Hepatic stellate cell (primary cell): ENCODE results near the gene ZNF385A.

Source experiments
- DNase-seq: peaks from one replicate; pipeline ENCODE4 v3.0.0; 2011; ENCODE audit warnings: low spot score

Gene ZNF385A

DNA sequence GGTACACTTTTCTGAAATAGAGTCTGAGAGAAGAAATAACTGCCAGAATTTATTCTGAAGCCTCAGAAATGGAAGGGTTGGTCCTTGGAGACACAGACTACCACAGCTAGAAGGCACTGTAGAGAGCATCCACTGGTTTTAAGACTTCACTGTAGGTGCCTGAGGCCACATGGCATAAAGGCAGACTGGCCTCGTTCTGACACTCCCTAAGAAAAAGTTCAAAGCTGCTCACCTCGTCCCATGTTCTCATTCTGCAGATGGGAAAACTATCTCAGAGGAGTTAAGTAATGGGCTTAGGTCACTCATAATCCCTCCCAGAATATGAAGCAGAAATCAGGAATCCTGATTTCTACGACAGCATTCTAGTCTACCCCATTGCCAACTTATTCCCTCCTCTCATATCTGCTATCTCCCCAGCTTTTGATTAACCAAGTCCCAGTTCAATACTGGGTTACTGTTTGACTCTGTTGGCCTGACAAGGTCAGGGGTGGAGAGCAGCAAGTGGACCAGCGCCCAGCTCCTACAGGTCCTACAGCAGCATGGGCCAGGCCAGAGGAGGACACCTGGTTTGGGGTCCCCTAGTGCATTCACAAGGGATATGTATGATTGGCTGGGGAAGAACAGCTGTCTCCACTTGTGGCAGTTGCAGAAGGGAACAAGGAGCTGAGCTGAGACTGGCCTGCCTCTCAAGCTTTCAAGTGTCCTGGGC is 30.8 kb upstream of the ZNF385A start:
- no peak for DNase-seq

DNA sequence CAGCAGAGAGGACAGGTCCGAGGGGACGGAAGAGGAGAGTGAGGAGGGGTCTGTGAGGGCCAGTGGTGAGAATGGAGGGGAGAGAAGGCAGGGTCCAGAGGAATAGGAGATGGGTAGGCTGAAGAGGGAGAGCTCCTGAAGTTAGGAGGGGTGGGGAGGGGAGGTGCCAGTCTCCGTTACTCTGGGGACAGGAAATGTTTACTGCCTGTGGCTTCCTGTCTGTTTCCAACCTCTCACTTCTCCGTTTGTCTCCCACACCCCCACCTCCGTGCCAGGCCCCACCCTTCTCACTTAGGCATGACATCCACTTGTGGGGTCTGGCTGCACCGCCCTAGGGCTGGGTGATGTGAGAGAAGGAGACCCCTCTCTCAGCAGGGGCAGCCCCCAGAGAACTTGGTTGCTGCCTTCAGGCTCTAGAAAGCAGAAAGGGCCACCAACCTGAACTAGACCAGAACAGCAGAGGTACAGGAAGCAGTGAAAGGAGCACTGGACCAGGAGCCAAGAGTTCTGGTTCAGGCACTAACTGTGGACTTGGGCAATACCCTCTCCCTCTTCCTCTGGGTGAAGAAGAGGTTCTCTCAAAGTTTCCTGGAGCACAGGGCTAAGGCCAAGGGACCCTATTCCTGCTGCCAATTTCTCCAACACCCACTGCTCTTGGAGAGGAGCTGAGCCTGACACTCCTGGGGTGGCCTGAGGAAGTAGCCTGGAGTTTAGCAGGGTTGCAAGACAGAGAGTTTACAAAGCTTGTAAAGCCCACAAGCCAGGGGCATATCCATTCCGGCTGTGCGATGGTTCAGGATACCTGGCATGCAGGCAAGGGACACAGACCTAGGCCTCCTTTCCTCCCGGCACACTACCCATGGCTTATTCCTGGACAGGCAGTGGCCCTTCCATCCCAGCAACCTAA is 29.0 kb upstream of the ZNF385A start:
- DNase-seq, result peak; percentile 74

DNA sequence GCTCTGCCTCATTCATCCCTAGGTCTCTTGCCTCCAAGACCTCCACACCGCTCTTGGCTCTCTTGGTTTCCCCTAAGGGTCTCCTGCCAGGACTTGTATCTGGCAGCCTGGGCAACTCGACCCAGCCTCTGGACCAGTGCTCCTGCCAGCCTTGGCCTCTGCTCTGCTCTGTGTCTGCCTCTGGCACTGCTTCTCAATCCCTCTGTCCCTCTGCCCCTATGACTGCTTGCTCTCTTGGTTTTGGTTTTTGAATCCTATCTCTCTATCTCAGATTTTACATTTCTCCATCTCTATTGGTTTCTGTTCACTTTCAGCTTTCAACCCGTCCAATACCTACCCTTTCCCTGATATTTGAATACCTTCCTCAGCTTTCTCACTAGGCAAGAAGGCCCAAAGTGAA is 28.3 kb upstream of the ZNF385A start:
- DNase-seq, result no peak

DNA sequence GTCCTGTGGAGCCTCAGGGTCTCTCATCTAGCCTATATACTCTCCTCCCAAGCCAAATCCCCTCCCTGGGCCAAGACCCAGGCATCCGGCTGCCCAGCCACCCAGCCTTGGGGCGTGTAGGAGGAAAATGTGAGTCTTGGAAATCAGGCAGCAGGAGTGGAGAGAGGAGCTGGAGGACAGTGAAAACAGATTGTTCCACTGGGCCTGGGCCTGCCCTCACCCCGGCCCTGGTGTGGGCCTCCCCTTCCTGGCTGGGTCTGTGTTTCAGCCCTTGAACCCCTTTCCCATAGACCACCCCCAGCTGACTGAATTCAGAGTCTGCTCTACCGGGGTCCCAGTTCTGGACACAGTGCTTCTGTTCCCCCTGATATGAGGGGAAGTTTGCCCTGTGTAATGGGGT is 27.8 kb upstream of the ZNF385A start:
- DNase-seq, result no peak

DNA sequence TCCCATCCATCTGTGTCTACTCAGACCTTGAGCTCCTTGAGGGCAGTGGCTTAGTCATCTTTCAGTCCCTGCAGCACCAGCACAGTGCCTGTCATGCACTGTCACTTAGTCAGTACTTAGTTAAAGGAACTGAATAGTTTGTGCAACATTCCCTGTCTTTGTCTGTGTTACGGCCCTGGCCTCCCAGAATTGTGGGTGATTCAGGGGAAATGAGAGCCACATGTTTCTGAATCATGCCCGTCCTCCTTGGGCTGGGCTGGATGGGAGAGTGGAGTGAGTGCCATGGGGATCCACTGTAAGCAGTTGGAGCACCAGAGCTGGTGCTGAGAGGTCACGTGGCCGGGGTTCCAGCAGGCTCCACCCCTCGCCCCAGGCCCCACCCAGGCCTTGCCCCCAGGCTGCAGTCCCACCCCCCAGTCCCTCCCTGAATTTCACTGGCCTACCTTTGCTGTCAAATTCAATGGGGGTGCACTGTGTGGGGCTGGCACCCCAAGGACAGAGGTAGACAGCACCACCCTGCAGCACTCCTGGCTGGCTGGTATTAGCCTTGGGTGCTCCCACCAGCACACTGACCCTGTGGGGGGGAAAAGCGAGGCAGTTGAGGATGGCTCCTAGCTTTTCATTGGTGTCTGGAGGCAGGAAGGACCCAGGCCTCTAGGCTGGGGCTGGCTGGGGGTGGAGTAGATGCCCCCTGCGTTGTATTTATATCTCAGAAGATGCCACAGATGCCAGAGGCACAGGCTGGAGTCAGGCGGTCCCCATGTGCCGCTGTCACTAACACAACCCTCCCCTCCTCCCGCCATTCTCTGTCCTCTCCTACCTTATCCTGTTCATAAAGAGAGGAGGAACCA is 27.1 kb upstream of the ZNF385A start:
- peak; percentile 96 for DNase-seq

DNA sequence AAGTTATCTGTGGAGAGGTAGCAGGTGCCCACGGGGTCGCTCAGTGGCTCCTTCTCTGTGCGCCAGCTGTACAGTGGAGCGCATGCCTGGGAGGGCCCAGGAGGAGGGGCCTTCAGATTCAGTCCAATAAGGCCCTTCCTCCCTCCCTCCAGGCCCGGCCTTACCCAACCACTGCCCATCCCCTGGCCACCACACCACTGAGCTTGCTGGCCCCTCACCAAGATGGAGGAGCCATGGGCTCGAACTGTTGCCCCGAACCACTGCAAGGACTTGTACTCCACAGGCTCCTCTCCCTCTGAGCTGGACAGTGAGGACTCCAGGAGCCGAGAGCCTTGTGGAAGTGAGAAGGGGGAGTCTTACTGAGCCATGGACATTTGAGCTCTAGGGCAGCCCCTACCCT is 24.7 kb upstream of the ZNF385A start:
- no peak for DNase-seq

DNA sequence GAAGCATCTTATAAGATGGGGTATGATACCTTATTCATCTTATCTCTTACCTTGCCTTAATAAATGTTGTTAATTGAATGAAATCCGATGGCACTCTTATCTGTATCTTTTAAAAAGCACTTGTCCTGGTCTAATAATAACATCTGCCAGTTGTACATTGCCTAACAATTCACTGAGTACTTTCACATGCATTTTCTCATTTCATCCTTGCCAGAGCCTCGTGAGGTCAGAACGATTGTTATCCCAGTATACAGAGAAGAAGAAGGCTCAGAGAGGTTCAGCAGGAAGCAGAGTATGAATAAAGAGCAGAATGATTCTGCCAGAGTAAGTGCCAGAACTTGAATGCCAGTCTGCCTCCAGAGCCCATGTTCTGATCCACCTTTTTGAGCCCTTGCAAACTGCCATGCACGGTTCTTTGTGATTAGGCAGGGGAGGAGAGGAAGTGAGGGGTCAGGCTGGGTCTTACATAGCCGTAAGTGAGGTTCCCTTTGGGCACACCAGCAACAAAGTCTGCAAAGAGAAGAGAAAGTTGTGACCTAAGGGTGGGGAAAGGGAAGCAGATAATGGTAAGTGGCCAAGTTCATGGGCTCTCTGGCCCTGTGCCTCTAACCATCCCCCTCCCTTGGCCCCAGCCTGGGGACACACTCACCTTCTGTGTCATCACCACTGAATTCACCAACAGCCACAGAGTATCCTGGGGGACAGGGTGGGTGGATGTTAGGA is 22.8 kb upstream of the ZNF385A start:
- no peak for DNase-seq

DNA sequence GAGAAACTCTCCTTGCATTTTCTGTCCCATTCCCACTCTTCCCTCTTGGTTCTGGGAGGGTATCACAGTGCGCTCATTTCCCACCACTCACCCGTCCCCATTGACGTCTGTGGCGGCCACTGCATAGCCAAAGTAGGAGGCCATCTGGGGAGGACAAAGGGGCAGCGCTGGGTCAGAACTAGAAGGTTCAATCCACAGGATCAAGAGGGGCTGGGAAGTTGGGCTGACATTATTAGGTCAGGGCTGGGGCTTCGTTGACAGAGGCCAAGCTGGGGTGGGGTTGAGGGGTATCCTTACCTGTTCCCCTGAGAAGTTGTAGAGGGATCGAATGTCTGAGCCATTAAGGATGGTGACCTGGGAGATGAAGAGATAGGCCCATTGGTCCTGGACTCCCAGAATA is 21.0 kb upstream of the ZNF385A start:
- DNase-seq, result no peak

DNA sequence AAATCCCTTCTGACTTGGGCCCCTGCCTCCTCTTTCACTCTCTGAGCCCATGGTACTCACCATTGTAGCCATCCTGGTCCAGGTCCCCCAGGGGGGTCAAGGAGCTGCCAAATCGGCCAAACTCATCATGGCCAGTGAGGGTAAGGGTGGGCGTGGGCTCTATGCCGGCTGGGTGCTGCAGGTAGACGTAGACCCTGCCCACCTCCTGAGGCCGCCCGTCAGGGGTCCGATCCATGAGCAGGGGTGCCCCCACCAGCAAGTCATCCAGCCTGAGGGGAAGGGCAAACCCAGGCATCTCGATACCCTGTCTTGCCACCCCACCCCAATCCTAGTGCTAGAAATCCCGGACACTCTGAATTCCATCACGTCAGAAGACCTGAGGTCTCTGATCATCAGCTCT is 20.6 kb upstream of the ZNF385A start:
- no peak for DNase-seq

DNA sequence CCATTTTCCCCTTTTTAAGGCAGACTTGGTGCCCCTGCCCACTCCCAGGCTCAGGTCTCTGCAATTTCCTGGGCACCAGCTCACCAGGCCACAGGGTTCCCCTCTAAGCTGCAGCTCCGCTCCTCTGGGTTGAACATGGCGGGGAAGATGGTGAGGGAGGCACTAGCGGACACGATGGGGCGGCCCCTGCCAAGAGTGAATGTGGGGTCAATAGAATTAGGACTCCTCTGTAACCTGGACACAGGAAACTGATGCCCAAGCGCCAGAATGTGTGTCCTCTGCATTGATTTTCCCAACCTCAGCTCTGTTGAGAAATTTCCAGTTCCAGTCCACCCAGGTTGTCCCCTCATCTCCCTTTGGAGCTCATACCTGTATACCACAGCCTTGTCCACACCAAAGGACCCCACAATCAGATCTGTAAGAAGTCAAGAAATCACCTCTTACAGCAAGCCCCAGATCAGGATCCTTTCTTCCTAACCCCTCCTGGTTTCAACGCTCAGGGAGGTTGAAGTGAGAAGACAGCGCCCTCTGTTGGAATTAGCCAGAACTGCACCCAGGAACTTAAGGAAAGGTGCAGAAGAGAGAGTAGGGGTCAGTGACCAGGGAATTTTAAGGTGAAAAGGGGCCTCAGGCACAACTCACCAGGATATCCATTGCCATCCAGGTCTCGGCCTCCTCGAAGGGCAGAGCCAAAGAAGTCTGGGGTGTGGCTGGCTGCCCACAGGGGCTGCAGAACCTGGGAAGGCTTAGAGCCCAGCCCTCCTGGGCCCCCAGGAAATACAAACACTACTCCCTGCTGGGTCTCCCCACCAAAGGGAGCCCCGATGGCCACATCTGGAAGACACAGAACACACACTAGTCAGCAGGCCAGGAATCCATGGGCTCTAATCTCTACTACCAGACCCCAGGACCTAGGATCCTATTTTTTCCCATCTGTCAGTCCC is 19.8 kb upstream of the ZNF385A start:
- peak; percentile 62 for DNase-seq

DNA sequence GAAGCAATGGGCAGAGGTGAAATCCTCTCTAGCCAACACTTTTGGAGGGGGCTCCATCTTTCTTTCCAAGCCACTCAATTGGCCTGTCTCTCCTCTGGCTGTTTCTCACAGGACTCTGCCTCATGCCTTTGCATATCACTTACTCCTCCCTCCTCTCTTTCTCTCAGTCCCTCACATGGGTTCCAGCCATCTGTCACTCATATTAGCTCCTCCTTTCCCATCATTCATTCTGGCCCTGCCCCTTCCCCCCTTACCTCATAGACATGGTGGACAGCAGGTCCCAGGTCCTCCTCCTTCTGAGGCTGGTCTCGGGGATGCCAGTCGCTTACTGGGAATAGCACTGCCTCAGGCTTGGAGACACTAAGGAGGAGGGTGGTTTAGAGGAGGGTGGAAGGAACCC is 16.6 kb upstream of the ZNF385A start:
- DNase-seq, result no peak

DNA sequence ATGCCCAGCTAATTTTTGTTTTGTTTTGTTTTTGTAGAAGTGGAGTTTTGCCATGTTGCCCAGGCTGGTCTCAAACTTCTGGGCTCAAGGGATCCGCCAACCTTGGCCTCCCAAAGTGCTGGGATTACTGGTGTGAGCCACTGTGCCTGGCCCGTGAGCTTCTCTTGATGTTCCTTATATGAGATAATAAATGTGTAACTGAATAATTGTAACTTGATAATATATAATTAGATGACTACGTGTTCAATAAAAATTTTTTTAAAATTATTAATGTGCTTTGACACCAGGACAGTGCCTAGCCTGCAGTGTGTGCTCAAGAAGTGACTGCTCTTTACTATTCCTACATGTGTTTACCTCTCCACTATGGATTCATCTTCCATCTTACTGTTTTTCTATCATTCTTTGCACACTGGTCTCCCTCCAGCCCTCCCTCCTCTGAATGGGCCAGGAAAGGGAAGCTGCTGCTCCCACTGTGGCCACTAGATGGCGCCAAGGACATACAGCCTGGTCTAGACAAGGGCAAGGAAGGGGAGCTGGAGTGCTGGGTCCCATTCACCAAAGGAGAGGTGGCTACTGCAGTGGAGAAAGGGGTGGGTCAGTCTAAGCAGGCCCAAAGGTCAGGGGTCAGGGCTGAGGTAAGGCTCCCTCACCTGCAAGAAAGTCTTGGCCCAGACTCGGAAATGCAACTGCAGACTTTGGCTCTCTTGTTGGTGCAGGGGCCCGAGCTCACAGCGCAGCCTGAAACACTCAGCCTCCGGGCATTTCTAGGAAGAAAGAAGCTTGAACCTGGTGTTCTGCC is 14.7 kb upstream of the ZNF385A start:
- DNase-seq, result peak; percentile 93

DNA sequence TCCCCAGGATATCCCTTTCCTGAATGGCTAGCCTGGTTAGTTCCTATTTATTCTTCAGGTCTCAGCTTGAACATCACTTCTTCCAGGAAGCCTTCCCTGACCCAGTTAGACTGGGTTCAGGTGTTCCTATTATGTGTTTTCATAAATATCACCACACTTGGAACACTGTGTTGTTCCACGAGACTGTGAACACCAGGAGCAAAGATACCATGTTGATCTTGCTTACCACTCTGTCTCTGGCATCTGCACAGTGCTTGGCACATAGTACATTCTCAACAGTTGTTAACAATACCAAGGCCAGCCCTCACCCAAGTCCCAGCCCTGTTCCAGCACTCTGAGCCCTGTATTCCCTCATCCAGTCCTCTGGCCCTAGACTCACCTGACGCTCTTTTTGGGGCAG is 13.7 kb upstream of the ZNF385A start:
- DNase-seq, result no peak

DNA sequence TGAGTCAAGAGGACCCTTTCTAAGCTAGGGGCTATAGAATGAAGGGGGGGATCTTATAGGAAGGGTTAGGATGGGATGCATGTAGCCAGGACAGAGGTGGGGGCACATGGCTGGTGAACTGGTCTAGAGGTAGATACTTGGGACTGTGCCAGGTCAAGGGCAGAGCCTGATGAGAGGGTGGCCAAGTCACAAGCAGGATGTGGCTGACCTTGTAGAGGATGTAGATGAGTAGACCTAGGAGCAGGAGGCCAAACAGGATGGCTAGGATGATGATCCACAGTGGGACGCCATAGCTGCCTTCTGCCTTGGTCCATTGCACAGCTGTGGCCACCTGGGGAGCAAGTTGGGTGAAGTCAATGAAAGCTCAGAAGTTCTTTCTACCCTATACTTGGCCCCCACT is 12.6 kb upstream of the ZNF385A start:
- no peak for DNase-seq

DNA sequence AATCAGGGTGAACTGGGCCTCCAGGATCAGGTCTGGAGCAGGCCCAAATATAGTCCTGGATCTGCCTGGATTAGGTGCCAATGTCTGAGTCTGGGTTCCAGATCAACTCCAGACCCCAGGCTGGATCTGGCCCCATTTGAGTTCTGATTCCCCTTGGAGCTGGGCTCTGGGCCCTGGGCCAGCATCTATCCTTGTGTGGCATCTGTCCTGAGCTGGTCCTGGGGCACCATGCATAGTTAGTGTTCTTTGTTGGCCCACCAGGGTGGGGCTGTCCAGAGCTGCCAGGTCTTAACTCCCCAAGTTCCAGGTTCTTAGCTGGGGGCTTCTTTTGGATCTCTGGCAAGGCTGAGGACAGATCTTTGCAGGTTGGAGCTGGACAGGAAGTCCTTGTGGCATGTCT is 11.0 kb upstream of the ZNF385A start:
- DNase-seq, result no peak

DNA sequence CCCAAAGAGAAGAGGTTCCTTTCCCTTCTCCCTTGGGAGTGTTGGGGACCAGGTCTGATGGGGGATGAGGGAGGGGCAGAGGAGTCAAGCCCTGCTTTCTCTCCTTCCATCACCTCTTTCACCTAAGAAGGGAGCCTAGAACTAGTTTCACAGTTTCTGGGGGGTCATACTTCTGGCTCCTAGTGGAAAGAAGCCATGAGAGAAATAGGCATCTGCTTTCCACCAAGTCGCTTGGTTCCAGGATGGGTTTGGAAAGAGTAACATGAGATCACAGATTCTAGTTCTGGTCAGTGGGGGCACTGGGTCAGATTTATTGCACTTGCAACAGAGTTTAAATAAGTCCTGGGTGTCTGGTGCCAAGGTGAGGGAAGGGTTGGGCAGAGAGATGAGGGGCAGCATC is 10.5 kb upstream of the ZNF385A start:
- no peak for DNase-seq

DNA sequence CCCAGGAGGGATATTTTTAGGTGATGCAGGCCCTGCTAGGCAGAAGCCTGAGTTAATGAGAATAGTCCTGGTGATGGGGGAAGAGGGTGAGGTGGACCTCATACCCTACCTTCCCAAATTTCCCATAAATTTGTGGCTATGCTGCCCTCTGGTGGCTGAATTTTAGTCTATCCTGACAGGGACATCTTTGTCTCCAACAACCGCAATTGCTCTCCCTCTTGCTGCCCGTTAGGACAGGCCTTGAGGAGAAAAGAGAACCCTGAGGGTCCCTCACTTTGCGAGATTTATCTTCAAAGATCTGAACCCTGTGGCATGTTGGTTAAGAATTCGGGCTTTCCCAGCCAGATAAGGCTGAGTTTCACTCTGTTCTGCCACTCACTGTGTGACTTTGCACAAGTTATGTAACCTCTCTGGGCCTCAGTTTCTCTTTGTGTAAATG is 9.8 kb upstream of the ZNF385A start:
- peak; percentile 49 for DNase-seq

DNA sequence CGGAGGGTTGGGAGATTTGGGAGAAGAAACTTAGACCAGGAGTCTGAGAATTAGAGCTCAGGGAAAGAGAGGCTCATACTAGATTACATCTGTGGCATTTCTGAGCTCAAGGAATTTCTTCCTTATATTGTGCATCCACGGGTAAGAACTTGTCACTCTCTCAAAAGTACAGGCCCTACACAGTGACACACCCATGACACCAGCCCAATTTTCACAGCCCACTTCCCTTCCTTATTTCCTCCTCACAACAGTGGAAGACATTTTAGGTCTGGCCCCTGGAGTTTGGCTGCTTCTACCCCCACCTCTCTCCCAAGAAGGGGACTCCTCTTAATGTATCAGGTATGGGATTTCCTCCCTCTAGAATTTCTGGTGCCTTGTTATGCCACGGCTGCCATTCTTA is 9.2 kb upstream of the ZNF385A start:
- no peak for DNase-seq

DNA sequence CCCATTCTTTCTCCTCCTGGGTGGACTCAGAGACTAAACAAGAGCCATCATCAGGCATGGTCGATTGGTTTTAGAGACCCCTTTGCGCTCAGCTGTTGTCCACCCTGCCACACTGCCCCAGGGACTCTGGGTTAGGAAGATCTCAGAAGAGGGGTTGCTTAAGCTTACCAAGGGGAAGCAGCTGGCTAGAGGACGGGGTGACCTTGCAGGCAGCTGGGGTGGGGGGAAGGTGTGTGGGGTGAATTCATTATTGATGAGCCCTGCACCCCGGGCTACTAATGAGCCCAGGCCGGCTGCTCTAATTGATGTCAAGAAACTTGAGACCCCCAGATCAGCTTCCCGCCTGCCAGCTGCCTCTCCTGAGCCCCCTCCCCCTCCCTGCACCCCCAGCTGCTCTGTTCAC is 8.7 kb upstream of the ZNF385A start:
- DNase-seq, result no peak
